GM19099 (cell line): ENCODE measurements around the gene ARHGDIB.

Experiments
- POLR2A ChIP-seq: IDR thresholded peaks from 3 replicates; pipeline ENCODE4 v1.6.1; 2011; ENCODE audit warnings: low read depth; ENCODE audit not compliant: insufficient read length; ENCODE audit errors: extremely low read depth

Gene ARHGDIB

DNA sequence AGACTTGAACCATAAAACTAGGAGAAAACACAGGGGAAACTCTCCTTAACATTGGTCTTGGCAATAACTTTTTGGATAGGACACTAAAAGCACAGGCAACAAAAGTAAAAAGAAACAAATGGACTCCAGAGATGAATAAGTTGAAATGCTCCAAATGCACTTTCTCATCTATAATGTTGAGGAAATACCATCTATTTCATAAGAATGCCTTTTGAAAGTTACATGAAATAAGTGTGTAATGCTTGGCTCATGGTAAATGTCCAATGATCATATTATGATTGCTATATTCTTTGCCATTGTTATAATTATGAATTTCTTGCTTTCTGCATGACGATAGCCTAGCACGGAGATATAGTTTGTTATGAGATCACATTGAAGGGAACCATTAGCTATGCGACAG is 31.3 kb upstream of the ARHGDIB start:
- no peak for TF ChIP-seq POLR2A

DNA sequence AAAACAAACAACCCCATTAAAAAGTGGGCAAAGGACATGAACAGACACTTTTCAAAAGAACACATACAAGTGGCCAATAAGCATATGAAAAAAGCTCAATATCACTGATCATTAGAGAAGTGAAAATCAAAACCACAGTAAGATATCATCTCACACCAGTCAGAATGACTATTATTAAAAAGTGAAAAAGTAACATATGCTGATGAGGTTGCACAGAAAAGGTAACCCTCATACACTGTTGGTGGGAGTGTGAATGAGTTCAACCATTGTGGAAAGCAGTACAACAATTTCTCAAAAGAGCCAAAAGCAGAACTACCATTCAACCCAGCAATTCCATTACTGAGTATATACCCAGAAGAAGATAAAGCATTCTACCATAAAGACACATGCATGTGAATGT is 29.7 kb upstream of the ARHGDIB start:
- TF ChIP-seq POLR2A = no peak

DNA sequence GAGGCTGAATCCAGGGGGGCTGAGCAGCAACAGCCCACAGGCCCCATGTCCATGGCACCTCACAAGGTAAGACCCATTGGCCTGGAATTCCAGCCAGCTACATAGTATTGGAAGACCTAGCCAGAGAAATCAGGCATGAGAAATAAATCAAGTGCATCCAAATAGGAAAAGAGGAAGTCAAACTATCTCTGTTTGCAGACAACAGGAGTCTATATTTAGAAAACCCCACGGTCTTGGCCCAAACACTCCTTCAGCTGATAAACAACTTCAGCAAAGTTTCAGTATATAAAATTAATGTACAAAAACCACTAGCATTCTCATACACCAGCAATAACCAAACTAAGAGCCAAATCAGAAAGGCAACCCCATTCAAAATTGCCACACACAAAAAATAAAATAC is 28.4 kb upstream of the ARHGDIB start:
- no peak for TF ChIP-seq POLR2A

DNA sequence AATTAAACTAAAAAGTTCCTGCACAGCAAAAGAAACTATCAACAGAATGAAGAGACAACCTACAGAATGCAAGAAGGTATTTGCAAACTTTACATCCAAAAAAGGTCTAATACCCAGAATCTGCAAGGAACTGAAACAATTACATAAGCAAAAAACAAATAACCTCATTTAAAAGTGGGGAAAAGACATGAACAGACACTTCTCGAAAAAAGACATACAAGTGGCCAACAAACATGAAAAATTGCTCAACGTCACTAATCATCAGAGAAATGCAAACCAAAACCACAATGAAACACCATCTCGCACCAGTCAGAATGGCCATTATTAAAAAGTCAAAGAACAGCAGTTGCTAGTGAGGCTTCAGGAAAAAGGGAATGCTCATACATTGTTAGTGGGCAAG is 26.6 kb upstream of the ARHGDIB start:
- no peak for TF ChIP-seq POLR2A

DNA sequence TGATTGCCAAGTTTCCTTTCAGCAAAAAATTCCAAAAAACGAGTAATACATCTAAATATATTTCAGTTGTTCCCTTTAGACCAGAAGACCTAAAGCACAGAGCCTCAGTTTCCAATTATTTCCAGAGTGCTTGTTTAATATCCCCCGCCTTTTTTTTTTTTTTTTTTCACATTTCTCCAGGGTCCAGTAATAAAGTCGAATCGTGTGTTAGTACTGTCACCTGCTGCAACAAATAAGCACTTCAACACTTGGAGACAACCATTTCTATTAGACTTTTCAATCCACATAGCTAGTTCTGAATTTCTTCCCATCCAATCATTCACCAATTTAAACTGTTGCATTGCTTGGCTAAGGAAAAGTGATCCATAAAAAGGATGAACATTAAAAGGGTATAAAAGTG is 25.0 kb upstream of the ARHGDIB start:
- TF ChIP-seq POLR2A = no peak

DNA sequence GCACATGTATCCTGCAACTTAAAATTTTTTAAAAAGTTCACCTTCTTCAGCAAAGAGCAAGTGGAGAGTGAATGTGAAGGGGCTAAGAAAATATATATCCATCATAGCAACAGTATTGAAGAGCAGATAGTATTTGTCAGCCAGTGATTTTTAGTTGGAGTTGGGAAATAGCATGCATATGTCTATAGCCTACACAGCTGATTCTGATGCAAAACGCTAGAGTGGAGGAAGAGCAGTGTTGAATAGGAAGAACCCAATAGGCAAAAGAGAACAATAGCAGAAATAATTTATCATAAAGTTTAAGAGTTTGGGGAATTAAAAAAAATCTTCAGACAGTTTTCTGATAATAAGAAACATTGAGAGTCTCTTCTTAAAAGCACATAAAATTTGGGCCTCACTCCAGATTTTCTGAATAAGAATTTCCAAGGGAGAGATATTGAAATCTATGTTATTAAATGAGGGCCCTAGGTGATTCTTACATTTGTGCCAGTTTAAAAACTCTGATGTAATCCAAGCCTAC is 23.4 kb upstream of the ARHGDIB start:
- TF ChIP-seq POLR2A = no peak

DNA sequence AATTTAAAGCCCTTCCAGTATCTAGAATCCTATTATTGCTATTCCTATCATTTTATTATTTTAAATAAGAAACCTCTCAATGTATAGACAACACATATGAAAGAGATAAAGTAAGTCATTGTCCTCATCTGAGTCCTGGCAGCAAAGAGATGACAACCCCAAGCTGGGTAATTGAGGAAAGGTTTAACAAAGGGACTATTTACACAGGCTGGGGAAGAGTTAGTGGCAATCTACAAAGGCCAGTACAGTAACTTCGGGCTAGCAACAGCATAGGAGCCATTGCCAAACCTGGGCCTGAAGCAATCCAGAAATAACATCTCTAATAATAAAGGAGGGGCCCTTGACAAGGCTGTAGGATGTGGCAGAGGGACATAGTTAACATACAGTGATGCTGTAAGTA is 22.6 kb upstream of the ARHGDIB start:
- TF ChIP-seq POLR2A = no peak

DNA sequence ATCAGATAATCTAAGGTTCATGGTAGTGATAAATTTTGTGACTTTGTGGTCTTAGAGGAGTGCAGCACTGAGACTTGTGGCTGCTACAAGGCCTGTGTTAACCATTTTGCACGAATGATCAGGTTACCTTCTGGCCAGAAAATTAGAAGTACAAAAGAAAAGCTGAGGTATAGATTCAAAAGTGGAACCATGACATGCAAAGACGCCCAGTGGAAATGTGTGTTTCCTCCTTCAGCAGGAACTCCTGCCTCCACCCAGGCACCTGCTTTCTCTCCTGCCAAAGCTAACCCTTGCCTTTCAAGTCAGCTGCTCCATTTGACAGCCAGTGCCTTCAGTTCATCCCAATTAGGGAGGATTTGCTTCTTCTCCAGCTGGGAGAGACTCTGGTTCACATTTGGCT is 21.6 kb upstream of the ARHGDIB start:
- no peak for TF ChIP-seq POLR2A

DNA sequence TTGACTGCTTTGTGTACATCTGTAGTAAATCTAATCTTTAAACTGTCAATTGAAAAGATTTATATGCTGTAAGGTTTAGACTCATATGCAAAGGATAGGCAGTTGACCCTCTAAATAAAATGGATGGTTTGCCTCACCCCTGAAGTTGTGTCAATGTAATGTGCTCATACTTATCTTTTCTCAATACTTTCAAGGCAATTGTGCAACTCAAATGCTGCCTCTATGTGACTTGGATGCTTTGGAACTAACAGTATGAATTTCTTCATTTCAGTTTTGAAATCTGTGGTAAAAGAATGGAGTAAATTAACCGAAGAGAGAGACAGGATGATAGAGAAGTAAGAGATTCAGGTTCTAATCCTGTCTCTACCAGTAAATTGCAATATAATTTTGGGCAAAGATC is 21.2 kb upstream of the ARHGDIB start:
- TF ChIP-seq POLR2A = no peak

DNA sequence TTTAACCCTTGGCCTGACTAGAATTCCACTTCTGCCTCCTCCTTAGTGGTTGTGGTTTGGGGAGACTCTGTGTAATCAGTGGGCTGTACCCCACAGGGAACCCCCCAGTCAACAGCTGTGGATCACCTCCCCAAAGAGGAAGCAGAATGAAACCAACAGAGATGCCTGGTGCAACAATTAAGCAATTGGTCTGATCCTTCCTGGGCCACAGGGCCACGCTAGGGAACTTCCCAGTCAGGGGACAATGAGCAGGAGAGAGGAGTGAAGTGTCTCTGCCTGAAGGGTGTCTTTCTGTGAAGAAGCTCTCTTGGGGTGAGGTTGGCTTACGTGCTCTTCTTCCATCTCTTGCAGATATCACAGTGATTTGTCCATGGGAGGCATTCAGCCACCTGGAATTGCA is 19.6 kb upstream of the ARHGDIB start:
- no peak for TF ChIP-seq POLR2A

DNA sequence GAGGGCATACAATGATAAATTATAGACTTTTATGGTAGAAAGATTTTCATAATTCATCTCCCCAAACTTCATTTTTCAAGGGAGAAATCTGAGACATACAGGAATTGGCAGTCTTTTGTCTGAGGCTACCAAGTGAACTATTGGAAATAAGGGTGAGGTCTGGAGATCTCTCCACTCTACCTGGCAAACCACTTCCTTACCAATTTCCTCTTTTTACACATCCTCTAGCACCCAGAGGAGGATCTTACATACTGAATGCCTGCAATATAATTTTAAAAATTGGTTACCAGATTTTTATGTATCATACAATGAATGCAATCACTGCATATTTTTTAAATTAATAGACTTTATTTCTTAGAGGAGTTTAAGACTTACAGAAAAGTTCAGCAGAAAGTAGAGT is 18.1 kb upstream of the ARHGDIB start:
- no peak for TF ChIP-seq POLR2A

DNA sequence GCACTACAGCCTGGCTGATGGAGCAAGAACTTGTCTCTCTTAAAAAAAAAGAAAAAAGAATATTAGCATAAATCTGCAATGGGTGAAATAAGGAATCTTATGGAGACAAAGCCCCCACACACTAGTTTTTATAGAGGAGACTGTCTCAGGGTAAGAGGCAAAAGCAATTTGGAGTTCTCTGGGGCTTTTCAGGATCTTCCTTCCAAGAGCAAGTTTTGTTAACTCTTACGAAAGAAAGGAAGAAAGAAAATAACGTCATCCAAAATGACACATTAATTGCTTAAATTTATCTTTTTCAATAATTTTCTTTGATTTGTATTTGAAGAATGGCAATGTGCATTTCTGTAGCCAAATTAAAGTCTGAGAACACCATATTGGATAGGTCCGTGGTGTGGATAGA is 15.3 kb upstream of the ARHGDIB start:
- TF ChIP-seq POLR2A = no peak

DNA sequence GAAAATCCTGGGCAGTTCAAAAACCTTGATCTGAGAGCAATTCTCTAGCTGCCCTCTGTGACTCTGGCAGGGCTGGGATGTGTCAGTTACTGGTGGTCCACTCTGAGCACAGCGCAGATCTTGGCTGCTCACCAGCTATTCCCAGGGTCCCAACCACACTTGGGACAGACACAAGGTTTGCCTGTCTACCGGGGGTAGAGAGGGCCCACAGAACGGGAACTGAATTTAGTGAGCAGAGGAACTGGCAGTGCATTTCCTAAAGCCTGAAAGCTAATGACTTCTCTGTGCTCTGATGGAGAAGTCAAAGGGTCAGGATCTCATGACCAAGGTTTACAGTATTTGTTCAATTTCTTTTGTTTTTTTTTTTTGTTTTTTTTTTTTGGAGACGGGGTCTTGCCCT is 14.1 kb upstream of the ARHGDIB start:
- TF ChIP-seq POLR2A = no peak

DNA sequence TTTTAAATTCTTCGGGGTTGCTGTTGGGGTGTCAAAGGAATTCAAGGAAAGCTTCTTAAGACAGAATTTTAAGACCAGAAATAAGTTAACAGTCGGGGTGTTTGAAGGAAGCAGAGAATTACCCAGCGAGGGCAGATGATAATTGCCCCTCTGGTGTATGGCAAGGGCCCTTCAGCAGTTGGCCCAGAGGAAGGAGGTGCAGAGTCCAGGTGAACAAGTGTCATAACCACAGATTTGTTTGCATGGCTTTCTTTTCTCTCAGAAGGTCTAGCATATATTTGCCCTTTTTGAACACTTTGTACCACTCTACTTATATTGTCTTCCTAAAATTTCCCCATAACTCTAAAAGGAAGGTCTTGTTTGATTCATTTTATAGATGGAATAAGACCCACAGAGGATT is 13.2 kb upstream of the ARHGDIB start:
- no peak for TF ChIP-seq POLR2A

DNA sequence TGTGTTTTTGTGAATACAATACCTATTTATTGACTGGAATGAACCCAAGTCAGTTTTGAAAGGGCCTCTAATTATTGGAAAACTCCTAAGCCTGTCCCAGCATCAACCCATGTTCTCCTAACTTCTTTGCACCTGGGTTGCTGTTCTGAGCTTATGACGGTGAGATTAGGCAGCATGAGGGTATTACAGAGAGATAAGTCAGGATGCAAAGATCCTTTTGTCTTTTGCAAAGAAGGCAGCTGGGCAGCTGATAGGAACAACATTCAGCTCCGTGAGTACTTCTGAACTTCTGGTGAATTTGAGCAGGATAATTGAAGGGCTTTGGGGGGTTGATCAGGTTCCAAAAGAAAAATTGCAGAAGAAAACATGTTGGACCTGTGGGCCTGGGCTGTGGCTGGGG is 11.4 kb upstream of the ARHGDIB start, which contains the start of gene PDE6H:
TSS of gene PDE6H (plus strand) at position 227 of the 400 bp plus-strand sequence. CDS start 4,971 bp downstream, outside the sequence.
- TF ChIP-seq POLR2A = no peak

DNA sequence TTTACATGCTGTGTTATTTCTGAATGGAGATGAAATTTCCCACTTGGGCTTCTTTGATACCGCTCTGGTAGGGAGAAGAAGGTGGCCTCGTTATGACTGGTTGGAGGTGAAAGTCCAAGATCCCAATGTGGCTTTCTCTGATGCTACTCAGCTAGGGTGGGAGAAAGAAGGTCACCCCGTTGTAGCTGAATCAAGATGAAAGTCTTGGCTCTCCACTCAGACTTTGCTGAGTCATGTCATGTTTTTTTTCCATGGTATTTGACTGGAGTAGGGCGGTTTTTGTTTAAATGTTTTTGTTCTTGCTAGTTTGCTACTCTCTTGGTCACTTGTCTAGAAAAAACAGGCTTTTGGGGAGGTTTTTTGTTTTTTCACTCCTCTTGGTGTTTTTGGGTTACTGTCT is 9.1 kb upstream of the ARHGDIB start:
- TF ChIP-seq POLR2A = no peak

DNA sequence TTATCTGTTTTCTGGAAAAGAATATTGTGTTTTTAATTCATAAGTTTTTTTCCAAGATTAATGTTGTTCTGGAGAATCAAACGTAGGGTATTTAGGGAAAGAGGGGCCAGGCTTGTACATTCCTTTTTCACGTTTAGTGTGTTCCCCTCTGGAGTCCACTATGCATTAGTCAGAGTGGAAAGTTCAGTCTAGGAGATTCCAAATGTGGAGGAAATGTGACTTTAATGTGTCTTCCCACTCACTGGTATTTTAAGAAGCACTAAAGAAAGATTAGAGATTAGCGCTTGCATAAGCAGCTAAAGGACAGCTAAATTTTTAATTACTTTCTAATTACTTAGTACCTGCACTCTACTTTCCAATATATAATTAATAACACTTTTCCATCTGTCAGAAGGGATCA is 7.1 kb upstream of the ARHGDIB start:
- no peak for TF ChIP-seq POLR2A
